ENCODE results near the gene GRHPR. TPM values are rescaled to one million over a fixed set of nuclear protein-coding genes. Genes with fewer than 3 reads are reported as not detected.

The GRHPR gene
- total RNA-seq, 1 donor from 2014 or later = 88.1 TPM

- H3K27ac ChIP-seq (ENCODE audit: low read depth, low read length) = no peak overlapping the region
- H2AFZ ChIP-seq (ENCODE audit: low read depth, low read length) = no peak overlapping the region
- no peaks in the 10 kb centered on the region for H3K79me2 ChIP-seq (ENCODE audit: insufficient read depth, low read length)
- Mint-ChIP-seq H3K27ac (ENCODE audit: unreplicated experiment) (no peak overlapping the region), H3K27me3 (ENCODE audit: low read depth, unreplicated experiment) (peaks cover 20% of the 10 kb centered on the region), H3K4me3 (ENCODE audit: unreplicated experiment) (no peak overlapping the region), H3K9me3 (ENCODE audit: unreplicated experiment) (no peaks in the 10 kb centered on the region), H3K36me3 (ENCODE audit: low read depth, unreplicated experiment) (no peaks in the 10 kb centered on the region), H3K4me1 (ENCODE audit: low read depth, unreplicated experiment) (no peaks in the 10 kb centered on the region)
- H3K9ac ChIP-seq (ENCODE audit: low read length) = no peak overlapping the region
- FAIRE-seq (no peak), DNase-seq (ENCODE audit: low read depth) (no peak)
- no peaks in the 10 kb centered on the region for H3K4me1 ChIP-seq (ENCODE audit: insufficient read depth, low read length)
- H3K4me2 ChIP-seq (ENCODE audit: low read length) = no peak overlapping the region
- H4K20me1 ChIP-seq (ENCODE audit: insufficient read depth, low read length) = no peaks in the 10 kb centered on the region
- H3K4me3 ChIP-seq (ENCODE audit: insufficient read depth, low read depth, low read length) = no peak overlapping the region
- TF ChIP-seq CTCF (IDR thresholded peaks at IDR 0.05; ENCODE audit: insufficient read depth, low read depth, low read length) = no peak
- no peak for TF ChIP-seq EZH2 (IDR thresholded peaks at IDR 0.05; ENCODE audit: insufficient read depth, low read length)
- peaks cover 4% of the 10 kb centered on the region for H3K27me3 ChIP-seq (ENCODE audit: insufficient read depth, low read length)
- H3K36me3 ChIP-seq (ENCODE audit: insufficient read depth, low read length) = no peaks in the 10 kb centered on the region
- no peaks in the 10 kb centered on the region for H3K9me3 ChIP-seq (ENCODE audit: insufficient read depth, low read depth, low read length)
Observed at GRCh38 chr9:37398464-37399025, 24.0 kb upstream of the GRHPR start.

- H3K4me1 Mint-ChIP-seq (ENCODE audit: low read depth, unreplicated experiment) = no peaks in the 10 kb centered on the region
- DNase-seq (ENCODE audit: low read depth) = no peak
- H3K9me3 Mint-ChIP-seq (ENCODE audit: unreplicated experiment) = no peaks in the 10 kb centered on the region
- no peak overlapping the region for H3K27ac Mint-ChIP-seq (ENCODE audit: unreplicated experiment)
- no peak overlapping the region for H3K4me3 Mint-ChIP-seq (ENCODE audit: unreplicated experiment)
- Histone ChIP-seq H3K79me2 (ENCODE audit: insufficient read depth, low read length) (no peaks in the 10 kb centered on the region), H3K9me3 (ENCODE audit: insufficient read depth, low read depth, low read length) (no peaks in the 10 kb centered on the region), H3K36me3 (ENCODE audit: insufficient read depth, low read length) (no peaks in the 10 kb centered on the region), H2AFZ (ENCODE audit: low read depth, low read length) (no peak overlapping the region), H3K27ac (ENCODE audit: low read depth, low read length) (no peak overlapping the region), H3K4me2 (ENCODE audit: low read length) (no peak overlapping the region), H4K20me1 (ENCODE audit: insufficient read depth, low read length) (no peaks in the 10 kb centered on the region), H3K4me1 (ENCODE audit: insufficient read depth, low read length) (no peaks in the 10 kb centered on the region), H3K9ac (ENCODE audit: low read length) (no peak overlapping the region), H3K27me3 (ENCODE audit: insufficient read depth, low read length) (peaks cover 4% of the 10 kb centered on the region), H3K4me3 (ENCODE audit: insufficient read depth, low read depth, low read length) (no peak overlapping the region)
- FAIRE-seq = no peak
- TF ChIP-seq EZH2 (IDR thresholded peaks at IDR 0.05; ENCODE audit: insufficient read depth, low read length) (no peak), CTCF (IDR thresholded peaks at IDR 0.05; ENCODE audit: insufficient read depth, low read depth, low read length) (no peak)
- H3K36me3 Mint-ChIP-seq (ENCODE audit: low read depth, unreplicated experiment) = no peaks in the 10 kb centered on the region
- H3K27me3 Mint-ChIP-seq (ENCODE audit: low read depth, unreplicated experiment) = peaks cover 19% of the 10 kb centered on the region
Observed at GRCh38 chr9:37399336-37399735, 23.2 kb upstream of the GRHPR start.

GRCh38 chr9:37404590-37404989 lies 17.9 kb upstream of the GRHPR start:
- Histone ChIP-seq H3K36me3 (ENCODE audit: insufficient read depth, low read length) (no peaks in the 10 kb centered on the region), H3K27me3 (ENCODE audit: insufficient read depth, low read length) (peaks cover 6% of the 10 kb centered on the region), H3K9ac (ENCODE audit: low read length) (no peak overlapping the region), H2AFZ (ENCODE audit: low read depth, low read length) (no peak overlapping the region), H3K79me2 (ENCODE audit: insufficient read depth, low read length) (no peaks in the 10 kb centered on the region), H3K9me3 (ENCODE audit: insufficient read depth, low read depth, low read length) (no peaks in the 10 kb centered on the region), H3K27ac (ENCODE audit: low read depth, low read length) (no peak overlapping the region), H3K4me2 (ENCODE audit: low read length) (no peak overlapping the region), H3K4me1 (ENCODE audit: insufficient read depth, low read length) (no peaks in the 10 kb centered on the region), H4K20me1 (ENCODE audit: insufficient read depth, low read length) (no peaks in the 10 kb centered on the region), H3K4me3 (ENCODE audit: insufficient read depth, low read depth, low read length) (no peak overlapping the region)
- DNase-seq (ENCODE audit: low read depth) (no peak), FAIRE-seq (no peak)
- H3K27ac Mint-ChIP-seq (ENCODE audit: unreplicated experiment) = no peak overlapping the region
- H3K4me1 Mint-ChIP-seq (ENCODE audit: low read depth, unreplicated experiment) = peaks cover 3% of the 10 kb centered on the region
- no peaks in the 10 kb centered on the region for H3K9me3 Mint-ChIP-seq (ENCODE audit: unreplicated experiment)
- H3K4me3 Mint-ChIP-seq (ENCODE audit: unreplicated experiment) = no peak overlapping the region
- H3K27me3 Mint-ChIP-seq (ENCODE audit: low read depth, unreplicated experiment) = peaks cover 4% of the 10 kb centered on the region
- H3K36me3 Mint-ChIP-seq (ENCODE audit: low read depth, unreplicated experiment) = no peaks in the 10 kb centered on the region
- TF ChIP-seq EZH2 (IDR thresholded peaks at IDR 0.05; ENCODE audit: insufficient read depth, low read length) = no peak
- no peak for TF ChIP-seq CTCF (IDR thresholded peaks at IDR 0.05; ENCODE audit: insufficient read depth, low read depth, low read length)

Measured in astrocyte (in vitro differentiated cells and primary cell).